ENCODE results near the gene CHST11.

- no peak for TF ChIP-seq POLR2A (IDR thresholded peaks at IDR 0.05; ENCODE audit: low read length)
- TF ChIP-seq GATA1 (IDR thresholded peaks at IDR 0.05; ENCODE audit: low read depth, low read length) = no peak
Observed at GRCh38 chr12:104635607-104636343, 179.0 kb downstream of the CHST11 start.
